Lower leg skin (tissue), 3 donors: ENCODE measurements around the gene CNTF.

Experiments
- POLR2A ChIP-seq, 2 donors: fragments of 450-650 bp; IDR thresholded peaks; one replicate each; pipeline ENCODE4 v1.6.1; 2016 to 2017; ENCODE audit warnings: antibody characterized with exemption in 2 of 2, mild to moderate bottlenecking in 1 of 2, moderate library complexity in 1 of 2
- TF ChIP-seq, protein P1 (sequence below), 3 donors: fragments of 450-650 bp; IDR thresholded peaks; one replicate each; pipeline ENCODE4 v1.5.1; 2016; ENCODE audit warnings: antibody characterized with exemption in 3 of 3, mild to moderate bottlenecking in 3 of 3, moderate library complexity in 2 of 3

- TF ChIP-seq, protein P1, sequence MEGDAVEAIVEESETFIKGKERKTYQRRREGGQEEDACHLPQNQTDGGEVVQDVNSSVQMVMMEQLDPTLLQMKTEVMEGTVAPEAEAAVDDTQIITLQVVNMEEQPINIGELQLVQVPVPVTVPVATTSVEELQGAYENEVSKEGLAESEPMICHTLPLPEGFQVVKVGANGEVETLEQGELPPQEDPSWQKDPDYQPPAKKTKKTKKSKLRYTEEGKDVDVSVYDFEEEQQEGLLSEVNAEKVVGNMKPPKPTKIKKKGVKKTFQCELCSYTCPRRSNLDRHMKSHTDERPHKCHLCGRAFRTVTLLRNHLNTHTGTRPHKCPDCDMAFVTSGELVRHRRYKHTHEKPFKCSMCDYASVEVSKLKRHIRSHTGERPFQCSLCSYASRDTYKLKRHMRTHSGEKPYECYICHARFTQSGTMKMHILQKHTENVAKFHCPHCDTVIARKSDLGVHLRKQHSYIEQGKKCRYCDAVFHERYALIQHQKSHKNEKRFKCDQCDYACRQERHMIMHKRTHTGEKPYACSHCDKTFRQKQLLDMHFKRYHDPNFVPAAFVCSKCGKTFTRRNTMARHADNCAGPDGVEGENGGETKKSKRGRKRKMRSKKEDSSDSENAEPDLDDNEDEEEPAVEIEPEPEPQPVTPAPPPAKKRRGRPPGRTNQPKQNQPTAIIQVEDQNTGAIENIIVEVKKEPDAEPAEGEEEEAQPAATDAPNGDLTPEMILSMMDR (IDR thresholded peaks at IDR 0.05), result no peak
- TF ChIP-seq POLR2A (IDR thresholded peaks at IDR 0.05), result no peak
These were observed 18.9 kb downstream of the CNTF start for GRCh38 chr11:58641341-58641740.
